Central memory CD8-positive, alpha-beta T cell (primary cell): ENCODE data around the gene YOD1.

Source experiments
- ATAC-seq: fragments of 150-1000 bp; cut with Tn5 transposase; replicated peaks from 2 replicates; pipeline ENCODE4 v1.10.0; 2022; ENCODE audit warnings: mild to moderate bottlenecking, moderate FRiP score, moderate number of reproducible peaks; ENCODE audit not compliant: poor library complexity, severe bottlenecking; ENCODE audit errors: extremely low read depth
- DNase-seq, 2 donors: peaks; one replicate each; pipeline ENCODE4 v3.0.0; 2021; ENCODE audit warnings: low spot score in 2 of 2
- H3K27ac Mint-ChIP-seq: one replicate; pipeline ENCODE4 v1.8.0; 2022; ENCODE audit warnings: low read depth, mild to moderate bottlenecking, moderate library complexity, mixed read lengths
- H3K27me3 Mint-ChIP-seq: one replicate; pipeline ENCODE4 v1.8.0; 2022; ENCODE audit warnings: mixed read lengths
- H3K36me3 Mint-ChIP-seq: one replicate; pipeline ENCODE4 v1.8.0; 2022; ENCODE audit warnings: mild to moderate bottlenecking, moderate library complexity, mixed read lengths; ENCODE audit not compliant: insufficient read depth
- H3K4me1 Mint-ChIP-seq: one replicate; pipeline ENCODE4 v1.8.0; 2022; ENCODE audit warnings: mixed read lengths
- H3K4me3 Mint-ChIP-seq: one replicate; pipeline ENCODE4 v1.8.0; 2022; ENCODE audit warnings: mild to moderate bottlenecking, moderate library complexity, mixed read lengths
- H3K9me3 Mint-ChIP-seq: one replicate; pipeline ENCODE4 v1.8.0; 2022; ENCODE audit warnings: mixed read lengths

The YOD1 gene

DNA sequence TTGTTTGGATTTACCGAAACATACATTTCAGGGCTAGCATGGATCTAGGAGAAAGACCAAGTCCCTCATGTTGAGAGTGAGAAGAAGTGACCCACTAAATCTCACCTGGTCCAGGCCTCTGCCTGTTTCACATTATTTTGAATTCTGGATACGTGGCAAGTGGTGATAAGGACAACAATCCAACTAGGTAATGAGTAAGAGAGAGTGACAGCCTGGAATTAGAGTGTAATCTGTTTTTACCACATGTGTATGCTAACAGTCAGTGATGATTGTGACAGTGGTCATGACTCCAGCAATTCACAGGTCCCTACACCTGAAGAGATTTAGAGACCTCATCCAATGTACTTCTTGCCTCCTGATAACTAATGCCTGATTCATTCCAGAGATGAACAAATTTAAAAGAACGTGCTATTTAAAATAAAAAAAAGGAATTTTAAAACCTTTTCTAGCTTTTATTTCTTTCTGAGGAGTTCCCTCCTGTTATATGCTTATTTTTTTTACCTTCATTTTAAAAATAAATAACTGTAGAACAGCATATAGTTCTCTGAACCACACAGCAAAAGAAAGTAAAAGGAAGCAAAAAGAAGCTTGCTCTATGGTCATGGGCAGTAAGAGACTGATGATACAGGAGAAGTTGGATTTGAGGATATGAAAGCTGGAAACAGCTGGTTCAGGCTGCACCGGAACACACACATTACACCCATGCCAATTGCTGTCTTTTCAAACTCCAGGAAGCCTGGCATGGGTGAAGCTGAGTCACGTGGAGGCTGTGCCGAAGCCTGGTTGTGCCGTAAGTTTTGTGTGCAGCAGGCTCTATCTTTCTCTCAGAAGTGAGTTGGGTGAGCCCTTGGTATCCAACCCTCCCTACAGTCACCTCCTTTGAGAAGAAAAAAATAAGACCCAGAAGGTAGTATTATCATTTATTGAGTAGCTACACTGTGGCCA is 33.1 kb downstream of the YOD1 start:
- Mint-ChIP-seq H3K36me3 (peaks cover 1% of the 10 kb centered on the region), H3K9me3 (no peaks in the 10 kb centered on the region), H3K27me3 (peaks cover 46% of the 10 kb centered on the region), H3K4me3 (no peak overlapping the region), H3K27ac (no peak overlapping the region), H3K4me1 (no peaks in the 10 kb centered on the region)
- ATAC-seq (no peak), DNase-seq (no peak)

DNA sequence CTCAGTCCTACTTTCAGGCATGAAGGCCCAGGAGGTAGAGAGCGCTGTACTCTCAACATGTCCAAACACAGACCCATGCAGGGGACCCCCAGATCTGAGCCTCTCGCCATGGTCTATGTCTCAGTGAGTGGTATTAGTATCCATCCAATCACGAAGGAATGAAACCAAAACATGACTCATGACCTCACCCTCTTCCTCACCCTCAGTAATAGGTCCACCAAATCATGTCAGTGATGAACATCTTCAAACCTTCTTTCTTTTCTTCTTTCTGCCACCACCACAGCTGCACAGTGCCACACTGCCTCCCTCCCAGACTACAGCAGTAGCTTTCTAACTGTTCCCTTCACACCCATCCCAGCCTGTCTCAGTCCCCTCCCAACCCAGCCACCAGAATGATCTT is 35.2 kb downstream of the YOD1 start:
- H3K27ac Mint-ChIP-seq: no peak overlapping the region
- H3K9me3 Mint-ChIP-seq: no peaks in the 10 kb centered on the region
- peaks cover 55% of the 10 kb centered on the region for H3K27me3 Mint-ChIP-seq
- no peak for DNase-seq
- H3K4me3 Mint-ChIP-seq: no peak overlapping the region
- H3K4me1 Mint-ChIP-seq: no peaks in the 10 kb centered on the region
- no peak for ATAC-seq
- H3K36me3 Mint-ChIP-seq: peaks cover 1% of the 10 kb centered on the region

DNA sequence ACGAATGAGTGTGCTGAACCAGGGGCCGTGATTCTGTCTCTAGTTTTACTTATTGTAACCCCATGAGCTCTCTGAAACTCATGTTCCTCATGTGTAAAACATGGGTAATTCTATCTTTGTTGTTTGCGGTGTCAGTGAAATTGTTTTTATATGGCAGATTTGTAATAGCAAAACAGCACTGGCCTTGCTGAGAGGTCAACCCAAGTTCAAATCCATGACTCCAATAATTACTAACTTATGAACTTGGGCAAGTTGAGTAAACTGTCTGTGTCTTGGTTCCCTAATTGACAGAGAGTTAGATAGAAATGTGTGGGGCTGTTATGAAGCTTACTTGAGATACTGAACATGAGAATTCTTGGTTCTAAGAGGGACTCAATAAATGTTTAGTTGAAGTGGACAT is 36.3 kb downstream of the YOD1 start:
- H3K36me3 Mint-ChIP-seq: peaks cover 3% of the 10 kb centered on the region
- no peaks in the 10 kb centered on the region for H3K4me1 Mint-ChIP-seq
- no peaks in the 10 kb centered on the region for H3K9me3 Mint-ChIP-seq
- peaks cover 51% of the 10 kb centered on the region for H3K27me3 Mint-ChIP-seq
- ATAC-seq (no peak), DNase-seq (no peak)
- no peak overlapping the region for H3K4me3 Mint-ChIP-seq
- no peak overlapping the region for H3K27ac Mint-ChIP-seq

DNA sequence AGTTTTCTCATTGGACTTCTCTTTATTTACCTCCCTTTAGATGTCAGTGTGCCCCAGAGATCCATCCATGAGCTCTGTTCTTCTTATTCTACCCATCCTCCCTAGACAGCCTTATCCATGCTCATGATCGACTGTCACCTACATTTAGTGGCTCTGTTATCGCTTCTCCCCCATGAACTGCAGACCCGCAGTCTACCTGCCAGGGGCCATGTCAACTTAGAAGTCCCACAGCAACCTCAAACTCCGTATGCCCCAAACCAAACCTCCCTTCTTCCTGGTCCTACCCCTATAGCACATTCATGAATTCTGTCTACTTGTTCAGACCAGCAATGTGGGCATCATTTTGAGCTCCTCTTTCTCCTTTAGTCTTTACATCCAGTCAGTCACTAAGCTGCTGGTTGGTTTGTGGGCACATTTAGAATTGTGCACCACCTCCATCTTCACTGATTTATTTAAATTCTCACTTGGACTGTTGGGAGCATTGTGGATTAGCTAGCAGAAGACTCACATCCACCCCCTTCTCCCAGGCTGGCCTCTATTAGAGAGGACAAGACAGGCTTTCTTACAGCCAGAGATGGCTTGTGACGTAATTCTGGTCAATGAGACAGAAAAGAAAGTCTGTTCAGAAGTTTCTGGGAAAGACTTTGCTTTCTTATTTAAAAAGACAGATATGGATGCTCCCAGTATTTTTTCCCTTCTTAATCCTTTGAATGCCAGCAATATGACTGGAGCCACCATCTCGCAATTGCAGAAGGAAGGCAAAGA is 37.5 kb downstream of the YOD1 start:
- no peak overlapping the region for H3K27ac Mint-ChIP-seq
- DNase-seq (no peak), ATAC-seq (no peak)
- H3K36me3 Mint-ChIP-seq: peaks cover 3% of the 10 kb centered on the region
- H3K4me1 Mint-ChIP-seq: no peaks in the 10 kb centered on the region
- no peak overlapping the region for H3K4me3 Mint-ChIP-seq
- peaks cover 51% of the 10 kb centered on the region for H3K27me3 Mint-ChIP-seq
- no peaks in the 10 kb centered on the region for H3K9me3 Mint-ChIP-seq

DNA sequence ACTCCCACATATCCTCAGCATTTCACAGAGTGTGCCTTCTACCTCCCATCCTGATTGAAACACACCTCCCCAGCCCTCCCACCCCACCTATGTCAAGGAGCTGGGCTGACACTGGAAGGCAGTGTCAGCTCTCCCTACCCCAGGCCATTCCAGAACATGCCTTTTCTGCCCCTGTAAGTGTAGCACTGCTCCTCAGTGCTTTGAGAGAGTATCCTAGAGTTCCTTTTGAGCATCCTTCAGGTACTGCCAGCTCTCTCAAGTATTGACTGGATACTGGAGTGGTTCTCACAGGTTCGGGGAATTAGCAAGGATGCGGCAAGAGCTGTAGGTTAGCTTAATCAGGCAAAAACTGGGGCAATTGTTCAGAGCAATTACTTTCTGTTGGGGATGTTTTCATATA is 40.3 kb downstream of the YOD1 start:
- Mint-ChIP-seq H3K36me3 (peaks cover 2% of the 10 kb centered on the region), H3K27ac (no peak overlapping the region), H3K4me3 (no peak overlapping the region), H3K9me3 (no peaks in the 10 kb centered on the region), H3K27me3 (peaks cover 65% of the 10 kb centered on the region), H3K4me1 (no peaks in the 10 kb centered on the region)
- ATAC-seq (no peak), DNase-seq (no peak)

DNA sequence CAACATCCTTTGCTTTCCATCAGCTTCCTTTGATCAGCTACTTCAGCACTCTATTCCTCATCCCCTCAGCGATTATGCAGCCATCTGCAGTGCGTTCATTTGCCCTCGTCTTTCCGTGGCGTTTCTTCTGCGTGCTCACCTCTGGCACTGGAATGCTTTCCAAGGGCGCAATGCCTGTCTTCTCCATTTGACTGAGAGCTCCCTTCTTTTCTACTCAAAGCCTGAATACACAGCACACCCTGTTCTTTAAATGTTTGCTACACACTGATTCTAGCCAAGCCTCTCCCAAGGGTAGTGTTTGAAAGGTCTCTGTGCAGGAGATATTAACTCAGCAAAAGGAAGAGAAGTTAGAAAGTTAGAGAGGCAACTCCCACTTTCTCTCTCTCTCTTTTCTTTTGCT is 41.1 kb downstream of the YOD1 start:
- no peak for ATAC-seq
- Mint-ChIP-seq H3K36me3 (peaks cover 2% of the 10 kb centered on the region), H3K9me3 (no peaks in the 10 kb centered on the region), H3K4me1 (peaks cover 2% of the 10 kb centered on the region), H3K4me3 (no peak overlapping the region), H3K27ac (no peak overlapping the region), H3K27me3 (peaks cover 64% of the 10 kb centered on the region)
- no peak for DNase-seq

DNA sequence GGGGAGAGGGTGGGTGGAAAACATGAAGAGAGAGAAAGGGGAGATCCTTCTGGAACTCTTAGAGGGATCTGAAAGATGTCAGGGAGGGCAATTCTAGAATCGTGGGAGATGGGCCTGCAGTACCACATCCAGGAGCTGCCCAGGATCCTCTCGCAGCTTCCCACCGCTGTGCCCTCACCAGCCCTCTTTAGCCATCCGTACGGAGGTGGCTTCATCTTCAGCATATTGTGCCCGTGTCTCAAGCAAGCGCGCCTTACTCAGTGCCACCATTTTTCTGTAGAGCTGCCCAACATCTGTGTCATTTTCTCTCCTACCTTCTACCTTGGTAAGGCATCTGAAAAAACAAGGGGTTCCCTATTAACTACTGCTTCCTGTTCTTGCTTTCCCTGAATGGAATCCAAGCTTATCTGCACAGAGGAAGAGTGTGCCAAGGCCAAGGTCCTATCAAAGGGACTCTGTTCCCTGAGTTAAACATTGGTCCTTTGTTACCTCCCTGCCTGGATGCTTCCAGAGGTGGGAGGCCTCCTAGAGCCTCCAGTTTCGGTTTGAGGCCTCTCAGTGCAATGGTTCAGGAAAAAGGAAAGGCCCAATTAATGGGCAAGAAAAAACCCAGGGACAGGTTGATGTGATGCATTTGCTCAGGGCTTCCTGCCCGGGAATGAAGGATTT is 41.7 kb downstream of the YOD1 start:
- no peaks in the 10 kb centered on the region for H3K9me3 Mint-ChIP-seq
- H3K4me3 Mint-ChIP-seq: no peak overlapping the region
- H3K4me1 Mint-ChIP-seq: peaks cover 6% of the 10 kb centered on the region
- H3K27me3 Mint-ChIP-seq: peaks cover 61% of the 10 kb centered on the region
- DNase-seq (no peak), ATAC-seq (no peak)
- H3K27ac Mint-ChIP-seq: no peak overlapping the region
- H3K36me3 Mint-ChIP-seq: peaks cover 2% of the 10 kb centered on the region

DNA sequence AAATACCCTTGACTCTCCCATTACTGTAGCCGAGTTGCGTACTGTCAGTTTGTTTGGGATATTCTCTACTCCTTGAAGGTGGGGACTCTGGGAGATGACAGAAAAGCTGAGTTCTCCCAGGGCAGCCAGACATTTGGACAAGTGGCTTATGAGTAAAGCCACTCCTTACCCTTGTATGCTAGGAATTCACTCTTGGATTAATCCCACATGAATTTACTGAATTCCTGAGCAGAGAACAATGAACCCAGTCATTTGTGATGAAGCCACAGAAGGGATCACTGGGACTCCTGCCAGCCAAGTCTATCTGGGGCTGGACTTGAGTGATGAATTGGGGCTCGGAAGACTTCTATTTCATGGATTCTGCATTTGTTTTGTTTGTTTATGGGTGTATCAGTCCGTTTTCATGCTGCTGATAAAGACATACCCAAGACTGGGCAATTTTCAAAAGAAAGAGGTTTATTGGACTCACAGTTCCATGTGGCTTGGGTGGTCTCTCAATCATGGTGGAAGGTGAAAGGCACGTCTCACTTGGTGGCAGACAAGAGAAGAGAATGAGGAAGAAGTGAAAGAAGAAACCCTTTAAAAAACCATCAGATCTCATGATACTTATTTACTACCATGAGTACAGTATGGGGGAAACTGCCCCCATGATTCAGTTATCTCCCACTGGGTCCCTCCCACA is 43.5 kb downstream of the YOD1 start:
- Mint-ChIP-seq H3K27me3 (peaks cover 43% of the 10 kb centered on the region), H3K9me3 (no peaks in the 10 kb centered on the region), H3K36me3 (peaks cover 2% of the 10 kb centered on the region), H3K27ac (no peak overlapping the region), H3K4me3 (no peak overlapping the region), H3K4me1 (peaks cover 6% of the 10 kb centered on the region)
- no peak for ATAC-seq
- DNase-seq: no peak

DNA sequence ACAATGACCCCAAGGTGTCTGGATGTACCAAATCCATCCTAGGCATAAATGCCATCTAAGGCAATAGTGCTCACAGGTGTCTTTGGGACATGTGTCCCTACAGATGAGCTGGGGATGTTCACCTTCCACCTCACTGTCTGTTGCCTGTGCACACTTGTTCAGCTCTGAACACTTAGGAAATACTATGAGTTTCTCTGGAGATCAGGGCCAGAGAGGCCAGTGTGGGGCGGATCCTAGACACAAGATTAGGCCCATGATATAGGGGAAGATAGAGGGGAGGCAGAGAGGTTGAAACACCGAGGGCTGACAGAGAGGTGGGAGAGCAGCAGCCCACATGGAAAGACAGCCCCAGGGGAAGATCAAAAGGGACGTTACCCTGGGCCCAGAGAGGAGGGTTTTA is 44.1 kb downstream of the YOD1 start:
- Mint-ChIP-seq H3K27me3 (peaks cover 37% of the 10 kb centered on the region), H3K9me3 (no peaks in the 10 kb centered on the region), H3K27ac (no peak overlapping the region), H3K4me1 (peaks cover 6% of the 10 kb centered on the region), H3K4me3 (no peak overlapping the region), H3K36me3 (peaks cover 2% of the 10 kb centered on the region)
- ATAC-seq (no peak), DNase-seq (no peak)

DNA sequence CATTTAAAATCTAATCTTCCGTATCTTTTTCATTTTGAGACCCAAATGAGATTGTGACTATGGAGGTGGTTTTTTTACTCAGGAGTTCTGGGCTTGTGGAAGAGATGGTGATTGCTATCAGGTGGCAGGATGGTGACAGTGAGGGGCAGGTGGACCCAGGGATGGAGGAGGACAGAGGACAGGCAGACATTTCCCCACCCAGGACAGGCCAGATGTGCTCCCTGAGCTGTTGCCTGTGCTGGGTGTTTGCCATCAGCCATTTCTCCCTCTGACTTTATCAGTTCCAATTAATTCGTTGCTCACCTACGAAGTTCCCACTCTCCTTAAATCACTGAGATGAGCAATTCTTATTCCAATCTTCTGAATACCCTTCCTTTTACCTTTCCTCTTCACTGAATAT is 44.9 kb downstream of the YOD1 start:
- Mint-ChIP-seq H3K27ac (no peak overlapping the region), H3K9me3 (no peaks in the 10 kb centered on the region), H3K4me1 (peaks cover 6% of the 10 kb centered on the region), H3K4me3 (no peak overlapping the region), H3K36me3 (peaks cover 2% of the 10 kb centered on the region), H3K27me3 (peaks cover 32% of the 10 kb centered on the region)
- DNase-seq (no peak), ATAC-seq (no peak)

DNA sequence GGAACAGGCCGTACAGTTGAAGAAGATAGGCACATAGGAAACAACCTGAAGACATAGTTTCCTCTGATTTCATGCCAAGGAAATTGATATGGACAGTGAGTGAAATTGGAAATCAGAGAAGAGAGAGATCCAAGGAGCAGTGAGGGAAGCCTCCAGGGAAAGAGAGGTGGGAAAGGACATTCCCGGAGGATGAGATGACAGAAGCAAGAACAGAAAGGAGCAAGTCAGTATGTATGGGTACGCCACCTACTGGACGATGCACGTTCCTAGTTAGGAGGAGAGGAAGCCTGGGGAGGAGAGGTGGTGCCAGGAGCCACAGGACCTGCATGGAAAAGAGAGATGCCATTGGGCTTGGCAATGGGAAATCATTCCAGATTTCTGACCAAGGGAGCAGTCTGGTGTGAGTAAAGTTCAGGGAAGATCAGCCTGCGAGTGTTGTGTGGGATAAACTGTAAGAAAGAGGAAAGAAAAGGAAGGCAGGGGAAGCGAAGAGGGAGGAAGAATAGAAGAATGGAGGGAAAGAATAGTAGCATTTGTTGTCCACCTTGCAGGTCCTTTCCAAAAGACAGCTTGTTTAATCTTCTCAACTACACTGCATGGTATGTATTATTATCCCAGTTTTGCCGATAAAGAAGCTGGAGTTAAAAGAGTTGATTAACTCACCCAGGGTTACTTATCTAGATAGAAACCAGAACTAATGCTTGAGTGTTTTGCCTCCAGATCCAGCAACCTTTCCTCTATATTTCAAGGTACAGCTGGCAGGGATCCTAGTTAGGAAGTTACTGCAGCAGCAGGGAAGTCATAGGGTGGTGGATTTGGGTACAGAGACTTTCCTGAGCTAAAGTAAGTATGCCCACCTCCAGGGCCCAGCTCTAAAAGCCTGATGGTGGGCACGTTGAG is 45.8 kb downstream of the YOD1 start:
- no peak overlapping the region for H3K27ac Mint-ChIP-seq
- no peak overlapping the region for H3K4me3 Mint-ChIP-seq
- no peak for ATAC-seq
- H3K36me3 Mint-ChIP-seq: peaks cover 2% of the 10 kb centered on the region
- no peaks in the 10 kb centered on the region for H3K9me3 Mint-ChIP-seq
- peaks cover 32% of the 10 kb centered on the region for H3K27me3 Mint-ChIP-seq
- DNase-seq: peak in 1 of 2 donors; percentile 21
- peaks cover 6% of the 10 kb centered on the region for H3K4me1 Mint-ChIP-seq
